Esophagus mucosa (tissue), 1 donor: ENCODE data around the gene HYLS1. TPM values are rescaled to one million over a fixed set of nuclear protein-coding genes. Genes with fewer than 3 reads are reported as not detected.

Experiments
- ATAC-seq: fragments of 200-7000 bp; cut with Tn5 transposase; one replicate; pipeline ENCODE4 v1.9.1; 2020
- total RNA-seq: library from RNA; stranded (reverse); gene quantifications from one replicate; pipeline ENCODE4 v1.2.4, GENCODE V29; 2023
- donor health status: DM: yes; HTN: yes; CAD: no.

The HYLS1 gene
- total RNA-seq, 1 donor from 2014 or later = 4.6 TPM

DNA sequence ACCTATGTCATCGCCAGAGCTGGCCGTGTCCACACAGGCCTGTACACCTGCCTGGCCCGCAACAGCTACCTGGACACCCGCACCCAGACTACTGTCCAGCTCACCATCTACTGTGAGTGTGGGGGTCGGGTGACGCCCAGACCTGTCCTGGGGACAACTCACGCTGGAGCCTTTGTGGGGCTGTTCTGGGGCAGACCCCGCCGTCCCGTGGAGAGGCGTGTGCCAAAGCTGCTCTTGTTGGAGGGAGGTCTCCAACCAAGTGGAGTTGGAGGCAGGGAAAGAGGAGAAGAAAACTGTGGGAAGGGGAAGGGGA, 62.7 kb downstream of the HYLS1 start:
- no peak for ATAC-seq

Other genes starting within 250 kb of the HYLS1 start
- not detected for gene ACRV1, start 206.8 kb upstream of the HYLS1 start, total RNA-seq
- not detected for gene PATE1, start 141.4 kb upstream of the HYLS1 start, total RNA-seq
- gene PATE2, start 108.8 kb upstream of the HYLS1 start, total RNA-seq = not detected
- not detected for gene PATE3, start 99.5 kb upstream of the HYLS1 start, total RNA-seq
- gene PATE4, start 54.4 kb upstream of the HYLS1 start, total RNA-seq = not detected
- 5.3 TPM for gene PUS3, start 15.5 kb downstream of the HYLS1 start, total RNA-seq
- gene DDX25, start 16.8 kb downstream of the HYLS1 start, total RNA-seq = not detected
- gene VSIG10L2, start 58.4 kb downstream of the HYLS1 start, total RNA-seq = not detected
- 2.4 TPM for gene CDON, start 175.2 kb downstream of the HYLS1 start, total RNA-seq